Testis (tissue), 2 donors: ENCODE results near the gene CDH22.

Experiments
- POLR2A ChIP-seq: fragments of 450-650 bp; IDR thresholded peaks from one replicate; pipeline ENCODE4 v1.6.1; 2017; ENCODE audit warnings: antibody characterized with exemption, mild to moderate bottlenecking, moderate library complexity
- TF ChIP-seq, protein P1 (sequence below), 3 experiments: fragments of 450-650 bp in 2 of 3; fragments of 200-600 bp in 1 of 3; sonication (generic) in 1 of 3; IDR thresholded peaks; one replicate each; pipeline ENCODE4 v1.5.1; 2016 to 2019; ENCODE audit warnings: antibody characterized with exemption in 3 of 3, mild to moderate bottlenecking in 2 of 3, moderate library complexity in 1 of 3

- no peak for TF ChIP-seq POLR2A
- TF ChIP-seq, protein P1, sequence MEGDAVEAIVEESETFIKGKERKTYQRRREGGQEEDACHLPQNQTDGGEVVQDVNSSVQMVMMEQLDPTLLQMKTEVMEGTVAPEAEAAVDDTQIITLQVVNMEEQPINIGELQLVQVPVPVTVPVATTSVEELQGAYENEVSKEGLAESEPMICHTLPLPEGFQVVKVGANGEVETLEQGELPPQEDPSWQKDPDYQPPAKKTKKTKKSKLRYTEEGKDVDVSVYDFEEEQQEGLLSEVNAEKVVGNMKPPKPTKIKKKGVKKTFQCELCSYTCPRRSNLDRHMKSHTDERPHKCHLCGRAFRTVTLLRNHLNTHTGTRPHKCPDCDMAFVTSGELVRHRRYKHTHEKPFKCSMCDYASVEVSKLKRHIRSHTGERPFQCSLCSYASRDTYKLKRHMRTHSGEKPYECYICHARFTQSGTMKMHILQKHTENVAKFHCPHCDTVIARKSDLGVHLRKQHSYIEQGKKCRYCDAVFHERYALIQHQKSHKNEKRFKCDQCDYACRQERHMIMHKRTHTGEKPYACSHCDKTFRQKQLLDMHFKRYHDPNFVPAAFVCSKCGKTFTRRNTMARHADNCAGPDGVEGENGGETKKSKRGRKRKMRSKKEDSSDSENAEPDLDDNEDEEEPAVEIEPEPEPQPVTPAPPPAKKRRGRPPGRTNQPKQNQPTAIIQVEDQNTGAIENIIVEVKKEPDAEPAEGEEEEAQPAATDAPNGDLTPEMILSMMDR (IDR thresholded peaks at IDR 0.05) = no peak
Measured at GRCh38 chr20:46352370-46352938, 44.2 kb upstream of the CDH22 start.
